ENCODE measurements around the gene LGALS12.

LGALS12 gene

GRCh38 chr11:63564784-63565350 lies 59.0 kb downstream of the LGALS12 start:
- DNase-seq: no peak

All from SW 1271 (cell line).